HepG2 (cell line): Measurements from ENCODE around the gene RAD51C. TPM values are rescaled to one million over a fixed set of nuclear protein-coding genes. Genes with fewer than 3 reads are reported as not detected.

Experiments used
- ADNP ChIP-seq: sonication (generic); formaldehyde crosslinking; IDR thresholded peaks from 2 replicates; pipeline ENCODE4 v1.4.0; 2020; ENCODE audit warnings: missing genetic modification reagents
- FOXP1 ChIP-seq, 2 experiments: fragments of 450-650 bp in 1 of 2; IDR thresholded peaks; 2 replicates each; pipeline ENCODE4 v1.6.1; 2017 to 2018; ENCODE audit warnings: antibody characterized with exemption in 1 of 2
- ISX ChIP-seq: sonication (generic); formaldehyde crosslinking; conservative IDR thresholded peaks from 2 replicates; pipeline ENCODE4 v1.5.0; 2020; ENCODE audit warnings: missing genetic modification reagents
- MAFG ChIP-seq: sonication (generic); formaldehyde crosslinking; IDR thresholded peaks from 2 replicates; pipeline ENCODE4 v1.5.1; 2020; ENCODE audit warnings: mild to moderate bottlenecking, missing genetic modification reagents
- MAZ ChIP-seq, 2 experiments: sonication (generic) in 1 of 2; formaldehyde crosslinking in 1 of 2; IDR thresholded peaks; 2 replicates each; pipeline versions ENCODE4 v1.5.0 to v1.6.1; 2012 to 2020; ENCODE audit warnings: low read depth in 2 of 2, mild to moderate bottlenecking in 2 of 2, borderline replicate concordance in 1 of 2, improper control_type of control experiment in 1 of 2, low read length in 1 of 2, missing genetic modification reagents in 1 of 2, moderate library complexity in 1 of 2
- MEIS1 ChIP-seq: sonication (generic); formaldehyde crosslinking; IDR thresholded peaks from 2 replicates; pipeline ENCODE4 v1.9.0; 2021; ENCODE audit warnings: mild to moderate bottlenecking, missing genetic modification reagents, moderate library complexity, borderline replicate concordance
- MXI1 ChIP-seq: IDR thresholded peaks from 3 replicates; pipeline ENCODE4 v1.6.1; 2012; ENCODE audit warnings: low read depth, low read length, inconsistent platforms, borderline replicate concordance
- NR2F1 ChIP-seq, 2 experiments: fragments of 450-650 bp in 1 of 2; formaldehyde crosslinking in 1 of 2; IDR thresholded peaks; 2 replicates each; pipeline versions ENCODE4 v1.5.0 to v1.6.1; 2016 to 2020; ENCODE audit warnings: mild to moderate bottlenecking in 1 of 2, missing compliant biosample characterization in 1 of 2, missing genetic modification reagents in 1 of 2, moderate library complexity in 1 of 2
- SIX1 ChIP-seq: sonication (generic); formaldehyde crosslinking; IDR thresholded peaks from 2 replicates; pipeline ENCODE4 v1.4.0; 2020; ENCODE audit warnings: missing genetic modification reagents, borderline replicate concordance
- SMARCE1 ChIP-seq: fragments of 450-650 bp; IDR thresholded peaks from 2 replicates; pipeline ENCODE4 v1.6.1; 2017; ENCODE audit warnings: borderline replicate concordance
- TOPORS ChIP-seq: sonication (generic); formaldehyde crosslinking; IDR thresholded peaks from 2 replicates; pipeline ENCODE4 v1.8.0; 2023; ENCODE audit warnings: mild to moderate bottlenecking, missing genetic modification reagents
- XBP1 ChIP-seq: sonication (generic); formaldehyde crosslinking; IDR thresholded peaks from 2 replicates; pipeline ENCODE4 v1.5.0; 2020; ENCODE audit warnings: missing genetic modification reagents
- ZBTB42 ChIP-seq: sonication (generic); formaldehyde crosslinking; IDR thresholded peaks from 2 replicates; pipeline ENCODE4 v1.5.0; 2020; ENCODE audit warnings: mild to moderate bottlenecking, missing genetic modification reagents
- ZKSCAN1 ChIP-seq: fragments of 150-350 bp; IDR thresholded peaks from 2 replicates; pipeline ENCODE4 v1.6.1; 2014; ENCODE audit warnings: low read length
- ZNF264 ChIP-seq: sonication (generic); formaldehyde crosslinking; IDR thresholded peaks from 2 replicates; pipeline ENCODE4 v1.4.0; 2020; ENCODE audit warnings: missing genetic modification reagents
- ZNF354B ChIP-seq: sonication (generic); formaldehyde crosslinking; IDR thresholded peaks from 2 replicates; pipeline ENCODE4 v1.8.0; 2022; ENCODE audit warnings: mild to moderate bottlenecking, missing genetic modification reagents
- ZNF562 ChIP-seq: sonication (generic); formaldehyde crosslinking; IDR thresholded peaks from 2 replicates; pipeline ENCODE4 v1.8.0; 2022; ENCODE audit warnings: missing genetic modification reagents, borderline replicate concordance
- polyA plus RNA-seq, 8 experiments: library from polyadenylated mRNA; depleted of rRNA in 3 of 8; stranded (reverse) in 7 of 8; unstranded in 1 of 8; fragments of >200 nt; fragmentation: Illumina TruSeq in 4 of 8; extraction: Trizol in 4 of 8; gene quantifications; 2 replicates each; pipeline versions ENCODE4 v1.2.1 to v1.2.3, GENCODE V29; 2011 to 2016; ENCODE audit warnings: low read depth in 4 of 8, missing spikeins in 1 of 8, mixed read lengths in 1 of 8; ENCODE audit not compliant: insufficient read depth in 1 of 8
- total RNA-seq, 5 experiments: library from RNA; depleted of rRNA; stranded (reverse); fragments of >200 nt; fragmentation: Illumina TruSeq; extraction: Trizol; gene quantifications; 2 replicates each; pipeline ENCODE4 v1.2.3, GENCODE V29; 2016; ENCODE audit warnings: low read depth in 1 of 5
- TF ChIP-seq, protein P1 (sequence below): sonication (generic); formaldehyde crosslinking; IDR thresholded peaks from 2 replicates; pipeline ENCODE4 v1.4.0; 2020; ENCODE audit warnings: missing genetic modification reagents, low read depth, mild to moderate bottlenecking, borderline replicate concordance
- TF ChIP-seq, protein P2 (sequence below): sonication (generic); formaldehyde crosslinking; IDR thresholded peaks from 2 replicates; pipeline ENCODE4 v1.5.0; 2020; ENCODE audit warnings: mild to moderate bottlenecking, missing genetic modification reagents
- TF ChIP-seq, protein P3 (sequence below): sonication (generic); formaldehyde crosslinking; IDR thresholded peaks from 2 replicates; pipeline ENCODE4 v1.4.0; 2020; ENCODE audit warnings: mild to moderate bottlenecking, missing genetic modification reagents
- TF ChIP-seq, protein P4 (sequence below): sonication (generic); formaldehyde crosslinking; IDR thresholded peaks from 2 replicates; pipeline ENCODE4 v1.9.0; 2021; ENCODE audit warnings: missing genetic modification reagents, borderline replicate concordance

RAD51C gene
- total and polyA plus RNA-seq, 2 of the 13 experiments (the other 11 are each of a cell fraction or from before 2014, with no cell fraction given): 38.5 to 106 TPM

DNA sequence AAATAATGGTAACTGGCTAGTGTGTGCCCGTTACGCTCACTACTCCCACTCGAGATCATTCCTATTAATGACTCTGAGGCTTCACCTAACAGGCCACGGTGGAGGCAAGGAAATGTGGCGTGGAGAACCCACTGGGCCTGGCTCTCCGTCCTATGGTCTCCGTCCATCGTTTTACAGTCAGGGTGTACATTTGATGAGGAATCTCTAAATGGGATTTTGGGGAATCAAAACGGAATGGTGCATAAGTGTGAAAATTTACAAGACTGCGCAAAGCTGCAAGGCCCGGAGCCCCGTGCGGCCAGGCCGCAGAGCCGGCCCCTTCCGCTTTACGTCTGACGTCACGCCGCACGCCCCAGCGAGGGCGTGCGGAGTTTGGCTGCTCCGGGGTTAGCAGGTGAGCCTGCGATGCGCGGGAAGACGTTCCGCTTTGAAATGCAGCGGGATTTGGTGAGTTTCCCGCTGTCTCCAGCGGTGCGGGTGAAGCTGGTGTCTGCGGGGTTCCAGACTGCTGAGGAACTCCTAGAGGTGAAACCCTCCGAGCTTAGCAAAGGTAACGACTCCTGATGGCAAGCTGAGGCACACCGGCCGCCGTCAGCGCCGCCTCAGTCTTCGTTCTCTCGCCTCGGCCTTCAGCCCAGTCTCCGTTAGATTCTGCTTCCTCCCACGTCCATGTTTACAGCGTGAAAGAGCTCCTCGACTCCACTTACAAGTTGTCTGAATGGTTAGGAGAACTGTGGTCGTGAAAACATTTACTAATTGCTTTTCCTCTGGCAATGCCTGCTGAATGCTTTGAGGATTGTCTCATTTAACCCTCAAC, at the start of gene RAD51C (continued):
- TF ChIP-seq, protein P1, sequence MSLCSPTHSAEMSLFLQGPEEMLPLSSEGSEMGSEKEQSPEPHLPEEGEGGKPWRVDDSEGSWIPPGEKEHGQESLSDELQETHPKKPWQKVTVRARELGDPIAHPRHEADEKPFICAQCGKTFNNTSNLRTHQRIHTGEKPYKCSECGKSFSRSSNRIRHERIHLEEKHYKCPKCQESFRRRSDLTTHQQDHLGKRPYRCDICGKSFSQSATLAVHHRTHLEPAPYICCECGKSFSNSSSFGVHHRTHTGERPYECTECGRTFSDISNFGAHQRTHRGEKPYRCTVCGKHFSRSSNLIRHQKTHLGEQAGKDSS (CRISPR knock-in tag): 0 out of 2 replicates have a peak, but pooled peaks have one; percentile 75
- peak; percentile 57; the same call in 1 of the 2 replicates for TF ChIP-seq ZNF562 (CRISPR knock-in tag)
- peak; percentile 63; the same call in 1 of the 3 replicates for TF ChIP-seq MXI1
- TF ChIP-seq FOXP1 (IDR thresholded peaks at IDR 0.05): no peak
- no peak for TF ChIP-seq FOXP1 (CRISPR knock-in tag; IDR thresholded peaks at IDR 0.05)
- no peak for TF ChIP-seq SMARCE1
- peak; percentile 72 for TF ChIP-seq MAZ (IDR thresholded peaks at IDR 0.05; ENCODE audit: borderline replicate concordance, low read depth, low read length)
- TF ChIP-seq MAZ (CRISPR knock-in tag; IDR thresholded peaks at IDR 0.05; ENCODE audit: low read depth): no peak
- TF ChIP-seq NR2F1 (CRISPR knock-in tag; IDR thresholded peaks at IDR 0.05): no peak; a peak in 1 of 4 replicates
- TF ChIP-seq, protein P2, sequence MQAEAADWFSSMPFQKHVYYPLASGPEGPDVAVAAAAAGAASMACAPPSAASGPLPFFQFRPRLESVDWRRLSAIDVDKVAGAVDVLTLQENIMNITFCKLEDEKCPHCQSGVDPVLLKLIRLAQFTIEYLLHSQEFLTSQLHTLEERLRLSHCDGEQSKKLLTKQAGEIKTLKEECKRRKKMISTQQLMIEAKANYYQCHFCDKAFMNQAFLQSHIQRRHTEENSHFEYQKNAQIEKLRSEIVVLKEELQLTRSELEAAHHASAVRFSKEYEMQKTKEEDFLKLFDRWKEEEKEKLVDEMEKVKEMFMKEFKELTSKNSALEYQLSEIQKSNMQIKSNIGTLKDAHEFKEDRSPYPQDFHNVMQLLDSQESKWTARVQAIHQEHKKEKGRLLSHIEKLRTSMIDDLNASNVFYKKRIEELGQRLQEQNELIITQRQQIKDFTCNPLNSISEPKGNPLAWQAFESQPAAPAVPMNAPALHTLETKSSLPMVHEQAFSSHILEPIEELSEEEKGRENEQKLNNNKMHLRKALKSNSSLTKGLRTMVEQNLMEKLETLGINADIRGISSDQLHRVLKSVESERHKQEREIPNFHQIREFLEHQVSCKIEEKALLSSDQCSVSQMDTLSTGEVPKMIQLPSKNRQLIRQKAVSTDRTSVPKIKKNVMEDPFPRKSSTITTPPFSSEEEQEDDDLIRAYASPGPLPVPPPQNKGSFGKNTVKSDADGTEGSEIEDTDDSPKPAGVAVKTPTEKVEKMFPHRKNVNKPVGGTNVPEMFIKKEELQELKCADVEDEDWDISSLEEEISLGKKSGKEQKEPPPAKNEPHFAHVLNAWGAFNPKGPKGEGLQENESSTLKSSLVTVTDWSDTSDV (CRISPR knock-in tag): peak; percentile 92
- TF ChIP-seq, protein P3, sequence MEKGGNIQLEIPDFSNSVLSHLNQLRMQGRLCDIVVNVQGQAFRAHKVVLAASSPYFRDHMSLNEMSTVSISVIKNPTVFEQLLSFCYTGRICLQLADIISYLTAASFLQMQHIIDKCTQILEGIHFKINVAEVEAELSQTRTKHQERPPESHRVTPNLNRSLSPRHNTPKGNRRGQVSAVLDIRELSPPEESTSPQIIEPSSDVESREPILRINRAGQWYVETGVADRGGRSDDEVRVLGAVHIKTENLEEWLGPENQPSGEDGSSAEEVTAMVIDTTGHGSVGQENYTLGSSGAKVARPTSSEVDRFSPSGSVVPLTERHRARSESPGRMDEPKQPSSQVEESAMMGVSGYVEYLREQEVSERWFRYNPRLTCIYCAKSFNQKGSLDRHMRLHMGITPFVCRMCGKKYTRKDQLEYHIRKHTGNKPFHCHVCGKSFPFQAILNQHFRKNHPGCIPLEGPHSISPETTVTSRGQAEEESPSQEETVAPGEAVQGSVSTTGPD (CRISPR knock-in tag): peak; percentile 68
- TF ChIP-seq SIX1: peak; percentile 50; the same call in 1 of the 2 replicates
- no peak for TF ChIP-seq ADNP
- TF ChIP-seq, protein P4, sequence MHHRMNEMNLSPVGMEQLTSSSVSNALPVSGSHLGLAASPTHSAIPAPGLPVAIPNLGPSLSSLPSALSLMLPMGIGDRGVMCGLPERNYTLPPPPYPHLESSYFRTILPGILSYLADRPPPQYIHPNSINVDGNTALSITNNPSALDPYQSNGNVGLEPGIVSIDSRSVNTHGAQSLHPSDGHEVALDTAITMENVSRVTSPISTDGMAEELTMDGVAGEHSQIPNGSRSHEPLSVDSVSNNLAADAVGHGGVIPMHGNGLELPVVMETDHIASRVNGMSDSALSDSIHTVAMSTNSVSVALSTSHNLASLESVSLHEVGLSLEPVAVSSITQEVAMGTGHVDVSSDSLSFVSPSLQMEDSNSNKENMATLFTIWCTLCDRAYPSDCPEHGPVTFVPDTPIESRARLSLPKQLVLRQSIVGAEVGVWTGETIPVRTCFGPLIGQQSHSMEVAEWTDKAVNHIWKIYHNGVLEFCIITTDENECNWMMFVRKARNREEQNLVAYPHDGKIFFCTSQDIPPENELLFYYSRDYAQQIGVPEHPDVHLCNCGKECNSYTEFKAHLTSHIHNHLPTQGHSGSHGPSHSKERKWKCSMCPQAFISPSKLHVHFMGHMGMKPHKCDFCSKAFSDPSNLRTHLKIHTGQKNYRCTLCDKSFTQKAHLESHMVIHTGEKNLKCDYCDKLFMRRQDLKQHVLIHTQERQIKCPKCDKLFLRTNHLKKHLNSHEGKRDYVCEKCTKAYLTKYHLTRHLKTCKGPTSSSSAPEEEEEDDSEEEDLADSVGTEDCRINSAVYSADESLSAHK (CRISPR knock-in tag): no peak; the same call in 1 of the 2 replicates
- peak; percentile 96 for TF ChIP-seq ISX
- no peak for TF ChIP-seq MAFG (CRISPR knock-in tag)
- peak; percentile 95 for TF ChIP-seq ZNF354B (CRISPR knock-in tag)
- TF ChIP-seq ZNF264 (CRISPR knock-in tag): peak; percentile 93; the same call in 1 of the 2 replicates
- TF ChIP-seq ZKSCAN1: no peak
- TF ChIP-seq MEIS1 (CRISPR knock-in tag): peak; percentile 73; the same call in 1 of the 2 replicates
- TF ChIP-seq ZBTB42 (CRISPR knock-in tag): peak; percentile 90; the same call in 1 of the 2 replicates
- TF ChIP-seq XBP1 (CRISPR knock-in tag): peak; percentile 94; the same call in 1 of the 2 replicates
- TF ChIP-seq TOPORS (CRISPR knock-in tag): no peak; the same call in 1 of the 2 replicates
